ENCODE measurements around the gene ZFYVE21. TPM values are rescaled to one million over a fixed set of nuclear protein-coding genes. Genes with fewer than 3 reads are reported as not detected.
A peak's percentile ranks its signal among the peaks of the same experiment; 100 is the strongest.

The ZFYVE21 gene
- total RNA-seq, 1 experiment from 2014 or later, result 59.7 TPM

GRCh38 chr14:103765526-103765925 lies 49.9 kb downstream of the ZFYVE21 start:
- POLR2A ChIA-PET, result no interaction called here
- H3K4me1 Mint-ChIP-seq, result peaks cover 9% of the 10 kb centered on the region; the same call in 1 of the 2 replicates
- TF ChIP-seq CBFB (CRISPR knock-in tag; IDR thresholded peaks at IDR 0.05; ENCODE audit: low read depth) (no peak), NR2C2 (CRISPR knock-in tag; IDR thresholded peaks at IDR 0.05) (no peak), ZNF416 (CRISPR knock-in tag; IDR thresholded peaks at IDR 0.05) (no peak), EMX1 (CRISPR knock-in tag; IDR thresholded peaks at IDR 0.05) (no peak)
- no peaks in the 10 kb centered on the region for H3K9me3 Mint-ChIP-seq
- H3K27me3 Mint-ChIP-seq (ENCODE audit: low read depth), result no peaks in the 10 kb centered on the region
- DNase-seq (ENCODE audit: low spot score) (no peak), ATAC-seq (no peak)
- H3K4me3 Mint-ChIP-seq, result no peak overlapping the region
- H3K36me3 Mint-ChIP-seq, result no peaks in the 10 kb centered on the region
- CTCF ChIA-PET, result no interaction called here
- H3K27ac Mint-ChIP-seq, result peak overlapping the region; percentile 28; the same call in 1 of the 2 replicates

GRCh38 chr14:103767336-103767894 lies 51.8 kb downstream of the ZFYVE21 start:
- Mint-ChIP-seq H3K9me3 (peaks cover 7% of the 10 kb centered on the region; the same call in 1 of the 2 replicates), H3K4me3 (no peak overlapping the region), H3K36me3 (peaks cover 2% of the 10 kb centered on the region; the same call in 1 of the 2 replicates), H3K4me1 (peaks cover 9% of the 10 kb centered on the region; the same call in 1 of the 2 replicates), H3K27me3 (ENCODE audit: low read depth) (no peaks in the 10 kb centered on the region), H3K27ac (no peak overlapping the region; the same call in 1 of the 2 replicates)
- TF ChIP-seq NR2C2 (CRISPR knock-in tag; IDR thresholded peaks at IDR 0.05) (no peak), ZNF532 (CRISPR knock-in tag; IDR thresholded peaks at IDR 0.05; ENCODE audit: borderline replicate concordance) (no peak), RELA (CRISPR knock-in tag; IDR thresholded peaks at IDR 0.05; ENCODE audit: borderline replicate concordance) (no peak), NR1H2 (CRISPR knock-in tag; IDR thresholded peaks at IDR 0.05) (no peak)
- TF ChIP-seq, protein P1, sequence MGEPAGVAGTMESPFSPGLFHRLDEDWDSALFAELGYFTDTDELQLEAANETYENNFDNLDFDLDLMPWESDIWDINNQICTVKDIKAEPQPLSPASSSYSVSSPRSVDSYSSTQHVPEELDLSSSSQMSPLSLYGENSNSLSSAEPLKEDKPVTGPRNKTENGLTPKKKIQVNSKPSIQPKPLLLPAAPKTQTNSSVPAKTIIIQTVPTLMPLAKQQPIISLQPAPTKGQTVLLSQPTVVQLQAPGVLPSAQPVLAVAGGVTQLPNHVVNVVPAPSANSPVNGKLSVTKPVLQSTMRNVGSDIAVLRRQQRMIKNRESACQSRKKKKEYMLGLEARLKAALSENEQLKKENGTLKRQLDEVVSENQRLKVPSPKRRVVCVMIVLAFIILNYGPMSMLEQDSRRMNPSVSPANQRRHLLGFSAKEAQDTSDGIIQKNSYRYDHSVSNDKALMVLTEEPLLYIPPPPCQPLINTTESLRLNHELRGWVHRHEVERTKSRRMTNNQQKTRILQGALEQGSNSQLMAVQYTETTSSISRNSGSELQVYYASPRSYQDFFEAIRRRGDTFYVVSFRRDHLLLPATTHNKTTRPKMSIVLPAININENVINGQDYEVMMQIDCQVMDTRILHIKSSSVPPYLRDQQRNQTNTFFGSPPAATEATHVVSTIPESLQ (CRISPR knock-in tag; IDR thresholded peaks at IDR 0.05), result no peak
- ChIA-PET POLR2A (no interaction called here), CTCF (no interaction called here)
- DNase-seq (ENCODE audit: low spot score), result no peak
- no peak for ATAC-seq

DNA sequence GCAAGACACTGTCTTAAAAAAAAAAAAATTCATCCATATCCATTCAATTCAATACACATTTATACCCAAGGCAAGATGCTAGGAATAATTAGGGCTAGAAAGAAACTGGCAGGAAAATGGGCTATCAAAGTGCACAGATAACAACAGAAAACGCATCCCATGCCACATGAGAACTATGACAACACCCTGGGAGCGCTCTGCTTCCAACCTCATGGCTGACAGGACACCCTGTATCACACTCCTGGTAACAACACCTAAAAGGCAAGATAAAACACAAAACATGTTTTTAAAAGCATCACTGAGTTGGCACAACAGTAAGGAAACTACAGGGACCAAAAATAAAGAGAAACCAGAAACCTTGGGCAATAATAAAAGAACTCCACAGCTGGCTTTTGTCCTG lies 54.9 kb downstream of the ZFYVE21 start:
- Mint-ChIP-seq H3K4me1 (0 out of 2 replicates have a peak, but pooled peaks cover 2% of the 10 kb centered on the region), H3K27me3 (ENCODE audit: low read depth) (no peaks in the 10 kb centered on the region)
- CTCF ChIA-PET, result interaction anchor here (0.5 to 1.6 kb wide), 11 partner anchors 24 to 210 kb away, joined by 3 to 11 read pairs (median 3); no protein-coding TSS in a partner anchor

More for the DNA sequence above, 54.9 kb downstream of the ZFYVE21 start:
- no peak for ATAC-seq
- peaks cover 7% of the 10 kb centered on the region; the same call in 1 of the 2 replicates for H3K9me3 Mint-ChIP-seq
- H3K4me3 Mint-ChIP-seq, result no peak overlapping the region
- H3K27ac Mint-ChIP-seq, result no peak overlapping the region
- no peak for DNase-seq (ENCODE audit: low spot score)
- H3K36me3 Mint-ChIP-seq, result peaks cover 2% of the 10 kb centered on the region; the same call in 1 of the 2 replicates
- TF ChIP-seq KAT7 (CRISPR knock-in tag; IDR thresholded peaks at IDR 0.05; ENCODE audit: borderline replicate concordance) (no peak), ZNF263 (CRISPR knock-in tag; IDR thresholded peaks at IDR 0.05; ENCODE audit: low read depth) (no peak), ZNF671 (CRISPR knock-in tag; IDR thresholded peaks at IDR 0.05) (no peak), SMAD4 (CRISPR knock-in tag; IDR thresholded peaks at IDR 0.05) (no peak), NFE2L1 (CRISPR knock-in tag; IDR thresholded peaks at IDR 0.05) (no peak), FOXK1 (CRISPR knock-in tag; IDR thresholded peaks at IDR 0.05) (no peak), MXD4 (CRISPR knock-in tag; IDR thresholded peaks at IDR 0.05; ENCODE audit: borderline replicate concordance) (no peak), SP1 (CRISPR knock-in tag; conservative IDR thresholded peaks at IDR 0.05) (no peak), HMGA2 (CRISPR knock-in tag; IDR thresholded peaks at IDR 0.05) (no peak), JUN (CRISPR knock-in tag; IDR thresholded peaks at IDR 0.05) (no peak)
- TF ChIP-seq, protein P2, sequence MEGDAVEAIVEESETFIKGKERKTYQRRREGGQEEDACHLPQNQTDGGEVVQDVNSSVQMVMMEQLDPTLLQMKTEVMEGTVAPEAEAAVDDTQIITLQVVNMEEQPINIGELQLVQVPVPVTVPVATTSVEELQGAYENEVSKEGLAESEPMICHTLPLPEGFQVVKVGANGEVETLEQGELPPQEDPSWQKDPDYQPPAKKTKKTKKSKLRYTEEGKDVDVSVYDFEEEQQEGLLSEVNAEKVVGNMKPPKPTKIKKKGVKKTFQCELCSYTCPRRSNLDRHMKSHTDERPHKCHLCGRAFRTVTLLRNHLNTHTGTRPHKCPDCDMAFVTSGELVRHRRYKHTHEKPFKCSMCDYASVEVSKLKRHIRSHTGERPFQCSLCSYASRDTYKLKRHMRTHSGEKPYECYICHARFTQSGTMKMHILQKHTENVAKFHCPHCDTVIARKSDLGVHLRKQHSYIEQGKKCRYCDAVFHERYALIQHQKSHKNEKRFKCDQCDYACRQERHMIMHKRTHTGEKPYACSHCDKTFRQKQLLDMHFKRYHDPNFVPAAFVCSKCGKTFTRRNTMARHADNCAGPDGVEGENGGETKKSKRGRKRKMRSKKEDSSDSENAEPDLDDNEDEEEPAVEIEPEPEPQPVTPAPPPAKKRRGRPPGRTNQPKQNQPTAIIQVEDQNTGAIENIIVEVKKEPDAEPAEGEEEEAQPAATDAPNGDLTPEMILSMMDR (IDR thresholded peaks at IDR 0.05), result no peak
- POLR2A ChIA-PET, result interaction anchor here (0.7 kb wide), 1 partner anchor 22 kb away, joined by 5 read pairs; no protein-coding TSS in a partner anchor
